Stimulated activated CD8-positive, alpha-beta memory T cell treated with anti-CD3 and anti-CD28 coated beads, Interleukin-12 subunit alpha, Interleukin-12 subunit beta, amount 100 ng/mL, for 4 hours (primary cell): Measurements from ENCODE around the gene ARHGAP26.
"Not testable (repeated sequence)": the region's sequence is repeated elsewhere in the genome, so short reads cannot be mapped to it uniquely, and the experiment has no call there.

ENCODE experiments used
- DNase-seq: peaks from one replicate; pipeline ENCODE4 v3.0.0-alpha.2; 2020; ENCODE audit warnings: low read depth

ARHGAP26 gene

GRCh38 chr5:143186623-143187022 is 416.4 kb downstream of the ARHGAP26 start:
- no peak for DNase-seq

DNA sequence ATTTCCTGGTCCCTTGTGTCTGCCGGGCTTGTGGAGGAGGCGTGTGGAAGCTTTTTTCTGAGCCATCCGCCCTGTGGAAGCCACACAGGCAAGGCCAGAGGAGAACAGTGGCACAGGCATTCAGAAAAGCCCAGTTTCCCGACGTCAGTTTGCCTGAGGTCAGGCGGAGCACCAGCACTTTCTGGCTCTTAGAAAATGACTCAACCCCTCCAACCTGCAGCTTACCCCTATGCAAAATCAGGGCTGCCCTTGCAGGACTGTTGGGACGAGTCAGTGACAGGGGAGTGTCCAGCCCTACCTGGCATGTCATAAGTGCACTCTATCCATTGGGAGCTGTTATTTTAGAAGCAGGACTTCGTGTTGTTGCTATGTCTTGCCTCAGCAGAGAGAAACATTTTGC is 417.3 kb downstream of the ARHGAP26 start:
- no peak for DNase-seq

- DNase-seq, result no peak
These were observed 417.9 kb downstream of the ARHGAP26 start for GRCh38 chr5:143188083-143188482.

DNA sequence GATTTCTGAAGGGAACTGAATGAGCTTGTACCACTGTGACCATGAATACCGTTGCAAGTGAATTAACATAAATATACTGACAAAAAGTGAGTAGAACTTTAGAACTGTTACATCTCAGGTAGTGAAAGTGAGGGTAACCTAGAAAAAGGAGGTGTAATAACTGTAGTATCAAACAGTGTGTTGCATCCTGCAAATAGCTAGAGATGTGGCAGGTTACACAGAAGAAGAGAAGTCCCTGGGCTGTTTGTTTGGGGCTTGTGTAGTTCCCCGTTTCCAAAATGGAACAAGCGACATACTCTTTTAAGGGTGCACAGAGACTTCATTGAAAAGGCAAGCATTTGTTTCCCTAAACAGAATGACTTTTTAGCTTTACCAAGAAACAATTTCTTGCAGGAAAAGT is 418.5 kb downstream of the ARHGAP26 start:
- DNase-seq, result no peak

- no peak for DNase-seq
These were observed 420.2 kb downstream of the ARHGAP26 start for GRCh38 chr5:143190260-143190810.

DNA sequence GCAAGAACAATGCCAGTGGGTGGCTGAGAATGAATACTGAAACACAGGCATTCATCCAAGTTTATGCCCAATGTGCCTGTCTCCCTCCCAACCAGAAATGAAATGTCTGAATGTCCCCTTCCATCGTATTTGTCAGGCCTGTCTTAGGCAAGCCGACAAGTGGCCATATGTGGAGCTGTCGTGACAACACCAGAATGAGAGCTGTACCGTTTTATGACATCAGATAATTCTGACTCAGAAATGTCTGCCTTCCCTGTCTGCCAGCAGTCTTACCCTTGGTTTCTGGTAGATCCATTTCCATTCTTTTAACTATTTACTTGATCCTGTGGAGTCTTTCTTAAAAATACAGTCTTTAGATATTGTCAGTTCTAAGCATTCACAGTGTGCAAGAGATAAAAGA is 421.5 kb downstream of the ARHGAP26 start:
- no peak for DNase-seq

GRCh38 chr5:143192191-143192900 is 422.2 kb downstream of the ARHGAP26 start:
- no peak for DNase-seq

DNA sequence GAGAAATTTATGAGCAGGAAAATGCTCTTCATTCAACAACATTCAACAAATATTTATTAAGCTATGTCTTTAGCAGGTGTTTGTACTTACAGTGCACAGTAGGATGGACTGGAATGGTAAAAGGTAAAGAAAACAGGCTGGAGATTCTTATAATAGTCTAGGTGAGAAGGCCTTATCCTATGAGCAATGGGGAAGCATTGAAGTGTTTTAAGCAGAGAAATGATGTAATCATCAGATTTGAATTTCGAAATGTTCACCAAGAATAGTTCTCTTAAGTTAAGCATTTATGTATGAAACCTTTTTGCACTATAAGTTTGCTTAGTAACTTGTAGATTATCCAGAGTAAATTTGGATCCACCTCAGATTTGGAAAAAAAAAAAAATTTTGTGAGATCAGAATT is 424.0 kb downstream of the ARHGAP26 start:
- no peak for DNase-seq

DNA sequence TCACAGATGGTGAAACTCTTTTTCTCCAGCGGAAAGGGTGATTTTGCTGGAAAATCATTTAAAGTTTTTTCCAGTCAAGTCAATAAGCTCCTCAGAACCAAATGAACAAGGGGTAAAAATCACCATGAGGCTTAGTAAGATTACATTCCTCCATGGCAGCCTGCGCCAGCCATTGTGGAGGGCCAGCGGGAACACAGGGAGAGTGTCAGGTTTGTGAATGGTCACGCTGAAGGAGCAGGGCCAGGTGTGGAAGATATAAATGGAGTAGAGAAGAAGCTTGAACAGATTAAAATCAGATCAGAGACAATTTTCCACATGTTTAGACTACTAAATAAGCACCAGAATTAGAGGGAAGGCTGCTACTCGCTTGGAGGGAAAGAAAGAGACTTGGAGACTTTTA is 424.5 kb downstream of the ARHGAP26 start:
- no peak for DNase-seq

DNA sequence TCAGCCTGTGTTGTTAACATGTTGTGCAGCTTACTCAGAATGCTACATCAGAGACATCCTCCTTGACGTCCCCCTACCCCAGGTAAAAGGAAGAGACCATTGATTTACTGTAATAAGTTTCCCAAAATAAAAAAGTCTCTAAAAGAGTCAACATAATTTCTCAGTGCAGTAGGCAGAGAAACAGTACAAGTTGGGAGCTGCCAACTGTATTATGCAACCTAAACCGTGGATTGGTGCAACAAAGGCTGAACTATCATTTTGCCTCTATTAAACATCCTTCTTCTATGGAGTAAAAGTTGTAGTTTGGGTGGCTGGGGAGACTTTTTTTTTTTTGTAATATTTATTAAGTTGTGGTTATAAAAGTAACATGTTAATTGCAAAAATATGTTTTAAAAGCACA is 425.3 kb downstream of the ARHGAP26 start:
- no peak for DNase-seq

- no peak for DNase-seq
These were observed 426.6 kb downstream of the ARHGAP26 start for GRCh38 chr5:143196601-143197259.

GRCh38 chr5:143197260-143197656 is 427.1 kb downstream of the ARHGAP26 start:
- DNase-seq, result no peak

DNA sequence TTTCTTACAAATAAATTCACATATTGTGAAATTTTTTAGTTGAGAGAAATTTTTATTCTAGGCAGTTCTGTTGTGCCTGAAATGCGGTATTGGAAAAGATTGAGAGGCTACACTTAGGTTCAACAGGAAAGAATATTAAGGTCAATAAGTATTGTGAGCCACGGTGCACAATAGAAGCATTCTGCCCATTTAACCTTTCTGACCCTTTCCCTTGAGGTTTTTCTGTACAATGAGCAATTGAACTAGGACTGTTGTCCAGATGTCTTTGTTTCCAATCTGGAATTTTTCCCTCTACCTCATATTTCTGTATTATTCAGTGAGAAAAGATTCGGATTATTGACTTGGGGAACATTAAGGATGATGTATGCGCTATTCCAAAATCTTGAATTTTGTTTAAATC is 428.2 kb downstream of the ARHGAP26 start:
- DNase-seq, result no peak

- no peak for DNase-seq
These were observed 429.0 kb downstream of the ARHGAP26 start for GRCh38 chr5:143199161-143199560.

GRCh38 chr5:143199843-143200242 is 429.7 kb downstream of the ARHGAP26 start:
- no peak for DNase-seq

GRCh38 chr5:143200781-143201398 is 430.7 kb downstream of the ARHGAP26 start:
- no peak for DNase-seq

GRCh38 chr5:143201589-143201988 is 431.4 kb downstream of the ARHGAP26 start:
- DNase-seq, result no peak

- DNase-seq, result not testable (repeated sequence)
These were observed 433.3 kb downstream of the ARHGAP26 start for GRCh38 chr5:143203301-143203956.

GRCh38 chr5:143204474-143205246 is 434.5 kb downstream of the ARHGAP26 start:
- DNase-seq, result no peak

- no peak for DNase-seq
These were observed 435.2 kb downstream of the ARHGAP26 start for GRCh38 chr5:143205386-143205785.

- no peak for DNase-seq
These were observed 435.7 kb downstream of the ARHGAP26 start for GRCh38 chr5:143205883-143206195.
